BJ (cell line): ENCODE results near the gene SLC6A6. TPM values are rescaled to one million over a fixed set of nuclear protein-coding genes. Genes with fewer than 3 reads are reported as not detected.

Experiments used
- CTCF ChIA-PET: fragments of 350-600 bp; formaldehyde crosslinking; extraction: SDS; loops from one replicate; lab custom pipeline; 2021; ENCODE audit warnings: antibody characterized with exemption, inconsistent platforms; lab: Yijun Ruan, JAX
- POLR2A ChIA-PET: fragments of 300-600 bp; sonication (Branson Sonifier 250); formaldehyde crosslinking; extraction: SDS; loops from one replicate; lab custom pipeline; 2021; ENCODE audit warnings: antibody characterized with exemption; lab: Charles Lee
- DNase-seq: peaks from one replicate; pipeline ENCODE4 v3.0.0-alpha.2; 2011; ENCODE audit warnings: low read depth
- H3K27me3 ChIP-seq: 2 replicates; pipeline ENCODE4 v1.6.0; 2011; ENCODE audit warnings: low read length; ENCODE audit not compliant: control insufficient read depth, insufficient read depth
- H3K36me3 ChIP-seq: 2 replicates; pipeline ENCODE4 v1.5.1; 2011; ENCODE audit warnings: low read length; ENCODE audit not compliant: control insufficient read depth, insufficient read depth
- H3K4me3 ChIP-seq: 2 replicates; pipeline ENCODE4 v1.5.1; 2011; ENCODE audit warnings: low read depth, mild to moderate bottlenecking, control low read depth, low read length
- CTCF ChIP-seq: IDR thresholded peaks from 2 replicates; pipeline ENCODE4 v1.5.1; 2011; ENCODE audit warnings: low read depth, mild to moderate bottlenecking, control low read depth, inconsistent platforms, low read length, moderate library complexity; ENCODE audit not compliant: insufficient read depth
- polyA plus RNA-seq: library from polyadenylated mRNA; depleted of rRNA; stranded (reverse); fragments of >200 nt; gene quantifications from 2 replicates; pipeline ENCODE4 v1.2.3, GENCODE V29; 2011

SLC6A6 gene
- polyA plus RNA-seq, 1 experiment = 114 TPM

GRCh38 chr3:14428087-14429033 lies 26.0 kb downstream of the SLC6A6 start:
- Histone ChIP-seq H3K27me3 (no peaks in the 10 kb centered on the region), H3K4me3 (no peak overlapping the region), H3K36me3 (peaks cover 13% of the 10 kb centered on the region)
- POLR2A ChIA-PET = no interaction called here
- CTCF ChIA-PET = interaction anchor here (1.0 kb wide), 1 partner anchor 195 kb away, joined by 3 read pairs; no protein-coding TSS in a partner anchor
- TF ChIP-seq CTCF = no peak
- DNase-seq = no peak

GRCh38 chr3:14429237-14429636 lies 26.8 kb downstream of the SLC6A6 start:
- CTCF ChIA-PET = interaction anchor here (0.9 kb wide), 1 partner anchor 111 kb away, joined by 3 read pairs; no protein-coding TSS in a partner anchor

GRCh38 chr3:14429640-14430039 lies 27.2 kb downstream of the SLC6A6 start:
- H3K4me3 ChIP-seq = no peak overlapping the region
- TF ChIP-seq CTCF = no peak
- no peak for DNase-seq
- peaks cover 11% of the 10 kb centered on the region for H3K36me3 ChIP-seq
- ChIA-PET CTCF (interaction anchor here (0.9 to 1.2 kb wide), 3 partner anchors 9 to 111 kb away, joined by 3 read pairs; no protein-coding TSS in a partner anchor), POLR2A (no interaction called here)
- no peaks in the 10 kb centered on the region for H3K27me3 ChIP-seq

More at GRCh38 chr3:14429237-14429636, 26.8 kb downstream of the SLC6A6 start:
- Histone ChIP-seq H3K36me3 (peaks cover 11% of the 10 kb centered on the region), H3K27me3 (no peaks in the 10 kb centered on the region), H3K4me3 (no peak overlapping the region)
- no peak for TF ChIP-seq CTCF
- POLR2A ChIA-PET = no interaction called here
- DNase-seq = no peak

GRCh38 chr3:14430053-14430452 lies 27.6 kb downstream of the SLC6A6 start:
- H3K27me3 ChIP-seq = no peaks in the 10 kb centered on the region
- no peak overlapping the region for H3K4me3 ChIP-seq
- DNase-seq = no peak
- CTCF ChIA-PET = interaction anchor here (0.9 to 1.2 kb wide), 3 partner anchors 9 to 112 kb away, joined by 3 read pairs; no protein-coding TSS in a partner anchor
- H3K36me3 ChIP-seq = peaks cover 11% of the 10 kb centered on the region
- POLR2A ChIA-PET = no interaction called here
- TF ChIP-seq CTCF = no peak
